Suppressor macrophage treated with lipopolysaccharide for 1 hour (primary cell): ENCODE measurements around the gene CLIC1.
"Not testable (repeated sequence)": the region's sequence is repeated elsewhere in the genome, so short reads cannot be mapped to it uniquely, and the experiment has no call there.

Source experiments
- DNase-seq, 3 donors: peaks; one replicate each; pipeline ENCODE4 v3.0.0-alpha.2; 2020 to 2022

Gene CLIC1

DNA sequence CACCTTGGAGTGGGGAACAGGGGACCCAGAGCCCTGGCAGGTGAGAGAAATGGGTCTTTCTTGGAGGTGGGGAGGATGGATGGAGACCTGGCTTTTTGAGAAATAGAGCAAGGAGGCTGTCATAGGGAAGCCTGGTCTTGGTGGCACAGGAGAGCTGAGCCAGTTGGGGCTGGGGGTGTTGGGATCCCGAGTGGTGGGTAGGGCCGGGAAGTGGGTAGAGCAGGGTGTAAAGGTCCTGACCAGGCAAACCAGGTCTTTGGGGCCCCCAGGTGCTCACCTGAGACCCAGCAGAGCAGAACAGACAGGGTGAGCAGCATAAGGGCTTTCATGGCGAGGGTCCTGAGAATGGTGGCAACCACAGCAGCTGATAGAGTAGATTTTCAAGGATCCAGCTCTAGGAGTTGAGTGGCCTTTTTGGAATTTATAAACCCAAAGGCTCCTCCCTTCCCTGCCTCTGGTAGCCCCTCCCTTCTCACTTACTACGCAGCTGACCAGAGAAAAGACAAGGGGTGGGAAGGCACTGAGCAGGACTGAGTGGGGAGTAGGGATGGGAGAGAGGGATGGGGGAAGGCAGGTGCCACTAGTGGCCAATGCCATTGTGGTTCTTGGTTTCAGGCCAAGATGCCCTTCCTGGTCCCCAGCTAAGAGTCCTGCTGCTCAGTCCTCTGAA lies 14.8 kb downstream of the CLIC1 start, which contains the start of gene LY6G6C:
LY6G6C (minus strand) TSS at position 396 of the 670 bp plus-strand sequence; CDS start at position 329, 67 bp downstream.
- no peak for DNase-seq

DNA sequence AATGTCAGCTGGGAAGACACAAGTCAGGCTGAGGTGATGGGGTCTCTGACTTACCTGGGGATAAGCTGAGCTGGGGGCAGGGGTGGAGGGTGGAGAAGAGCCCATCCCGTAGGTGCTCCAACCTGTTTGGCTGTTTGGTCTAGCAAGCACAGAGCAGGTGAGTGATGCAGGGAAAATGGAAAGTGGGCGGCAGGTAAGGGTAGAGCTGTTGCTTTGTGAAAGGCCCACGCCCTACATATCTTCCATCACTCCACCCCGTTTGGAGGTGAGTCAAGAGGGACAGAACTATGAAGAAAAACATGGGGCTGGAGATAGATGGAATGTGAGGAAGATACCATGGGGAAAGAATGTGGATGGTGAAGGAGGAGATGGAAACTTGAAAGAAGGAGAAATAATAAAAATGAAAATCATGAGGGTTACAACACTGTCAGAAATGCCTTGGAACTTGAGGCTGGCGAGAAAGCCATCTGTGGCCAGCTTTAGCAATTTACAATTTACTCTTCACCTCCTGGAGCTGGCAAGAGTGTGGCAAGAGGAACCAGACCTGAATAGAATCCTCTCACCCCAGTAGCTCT lies 16.0 kb downstream of the CLIC1 start:
- no peak for DNase-seq

DNA sequence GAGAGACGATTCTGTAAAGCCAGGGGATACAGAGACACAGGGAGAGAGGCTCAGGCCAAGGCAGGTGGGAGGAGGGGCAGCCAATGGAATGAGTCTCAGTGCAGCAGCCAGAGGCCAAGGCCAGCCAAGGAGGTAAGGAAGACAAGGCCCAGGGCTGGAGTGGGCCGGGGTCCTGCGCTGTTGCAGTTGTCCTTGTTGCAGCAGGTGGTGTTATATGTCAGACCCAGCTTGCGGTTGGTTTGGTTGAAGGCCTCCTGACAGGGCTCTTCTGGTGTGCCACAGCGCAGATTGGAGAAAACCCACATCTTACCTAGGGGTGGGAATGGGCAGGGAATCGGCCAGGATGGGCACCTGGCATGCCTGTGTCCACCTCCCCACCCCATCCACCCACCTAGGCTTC lies 17.3 kb downstream of the CLIC1 start:
- DNase-seq, result no peak

DNA sequence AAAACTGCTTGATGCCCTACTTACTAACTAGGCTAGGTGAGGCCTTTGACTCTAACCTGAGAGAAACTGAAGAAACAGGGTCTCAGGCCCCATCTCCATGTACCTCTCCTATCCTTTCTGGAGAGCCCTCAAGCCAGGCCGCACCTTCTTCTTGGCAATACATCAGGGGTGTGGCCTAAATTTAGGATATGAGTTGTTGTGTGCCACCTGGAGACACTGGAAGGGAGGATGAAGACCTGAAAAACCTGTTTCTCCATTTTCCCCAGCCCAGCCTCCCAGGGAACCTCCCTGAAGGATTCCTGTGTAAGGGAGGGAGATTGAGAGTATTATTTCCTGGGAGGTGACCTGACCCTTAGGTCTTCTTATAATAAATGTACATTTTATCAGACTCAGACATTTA lies 18.1 kb downstream of the CLIC1 start:
- no peak for DNase-seq

DNA sequence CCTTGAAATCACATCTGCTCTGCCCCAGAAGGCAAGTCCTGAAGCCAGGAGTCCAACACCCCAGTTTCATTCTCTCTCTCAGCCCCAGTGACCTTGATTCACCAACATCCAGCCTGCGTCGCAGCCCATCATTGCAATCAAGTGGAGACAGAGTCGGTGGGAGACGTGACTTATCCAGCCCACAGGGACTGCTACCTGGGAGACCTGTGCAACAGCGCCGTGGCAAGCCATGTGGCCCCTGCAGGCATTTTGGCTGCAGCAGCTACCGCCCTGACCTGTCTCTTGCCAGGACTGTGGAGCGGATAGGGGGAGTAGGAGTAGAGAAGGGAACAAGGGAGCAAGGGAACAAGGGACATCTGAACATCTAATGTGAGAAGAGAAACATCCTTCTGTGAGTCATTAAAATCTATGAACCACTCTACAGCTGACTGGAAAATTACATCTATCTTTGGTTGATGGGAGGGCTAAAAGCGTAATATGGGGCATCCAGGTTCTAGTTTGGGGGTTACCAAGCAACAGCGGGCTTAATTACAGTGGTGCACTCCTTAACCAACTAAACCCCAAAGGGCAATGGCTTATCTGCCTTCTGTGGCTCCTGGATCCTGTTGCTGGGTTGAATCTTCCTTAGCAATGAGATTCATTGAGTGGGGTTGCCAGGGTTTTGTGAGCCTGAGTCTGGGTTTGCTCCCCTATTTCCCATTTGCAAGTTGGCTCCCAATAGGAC lies 18.7 kb downstream of the CLIC1 start:
- DNase-seq, result no peak

DNA sequence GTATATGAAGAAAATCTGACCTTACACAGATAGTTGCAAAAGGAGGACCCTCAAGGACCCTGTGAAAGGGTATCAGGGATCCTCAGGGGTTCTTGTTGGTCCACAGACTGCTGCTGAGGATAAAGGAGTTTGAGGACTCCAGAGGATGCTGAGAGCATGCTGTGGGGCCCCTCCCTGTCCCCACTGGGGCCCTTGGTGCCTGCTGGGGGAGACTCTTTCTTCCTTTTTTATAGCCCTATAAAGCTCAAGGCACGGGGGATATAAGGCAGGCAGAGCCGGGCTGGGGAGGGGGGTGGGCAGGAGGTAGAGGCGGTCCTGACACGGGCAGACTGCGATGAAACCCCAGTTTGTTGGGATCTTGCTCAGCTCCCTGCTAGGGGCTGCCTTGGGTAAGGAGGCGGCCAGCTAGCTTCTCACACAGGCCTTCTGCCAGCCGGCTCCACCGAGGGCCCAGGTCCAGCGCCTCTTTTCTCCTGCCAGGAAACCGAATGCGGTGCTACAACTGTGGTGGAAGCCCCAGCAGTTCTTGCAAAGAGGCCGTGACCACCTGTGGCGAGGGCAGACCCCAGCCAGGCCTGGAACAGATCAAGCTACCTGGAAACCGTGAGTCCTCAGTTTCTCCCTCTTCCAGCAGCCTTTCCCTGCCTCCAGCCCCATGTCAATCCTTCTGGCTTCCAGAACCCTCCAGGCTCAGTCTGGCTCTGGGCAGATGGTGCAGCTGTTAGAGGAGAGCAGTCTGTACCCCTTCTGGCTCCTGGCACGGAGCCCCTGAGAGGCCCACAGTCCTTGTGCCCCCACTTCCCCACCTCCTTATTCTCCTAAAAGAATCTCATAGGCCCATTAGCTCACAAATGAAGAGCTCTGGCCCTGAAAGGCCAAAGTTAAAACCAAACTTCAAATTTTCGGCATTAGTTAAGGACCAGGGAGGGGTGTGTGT lies 21.0 kb downstream of the CLIC1 start, which contains the start of gene LY6G6D:
LY6G6D (plus strand) TSS at position 327 of the 937 bp plus-strand sequence; CDS start at position 335, 8 bp downstream.
- DNase-seq, result no peak

DNA sequence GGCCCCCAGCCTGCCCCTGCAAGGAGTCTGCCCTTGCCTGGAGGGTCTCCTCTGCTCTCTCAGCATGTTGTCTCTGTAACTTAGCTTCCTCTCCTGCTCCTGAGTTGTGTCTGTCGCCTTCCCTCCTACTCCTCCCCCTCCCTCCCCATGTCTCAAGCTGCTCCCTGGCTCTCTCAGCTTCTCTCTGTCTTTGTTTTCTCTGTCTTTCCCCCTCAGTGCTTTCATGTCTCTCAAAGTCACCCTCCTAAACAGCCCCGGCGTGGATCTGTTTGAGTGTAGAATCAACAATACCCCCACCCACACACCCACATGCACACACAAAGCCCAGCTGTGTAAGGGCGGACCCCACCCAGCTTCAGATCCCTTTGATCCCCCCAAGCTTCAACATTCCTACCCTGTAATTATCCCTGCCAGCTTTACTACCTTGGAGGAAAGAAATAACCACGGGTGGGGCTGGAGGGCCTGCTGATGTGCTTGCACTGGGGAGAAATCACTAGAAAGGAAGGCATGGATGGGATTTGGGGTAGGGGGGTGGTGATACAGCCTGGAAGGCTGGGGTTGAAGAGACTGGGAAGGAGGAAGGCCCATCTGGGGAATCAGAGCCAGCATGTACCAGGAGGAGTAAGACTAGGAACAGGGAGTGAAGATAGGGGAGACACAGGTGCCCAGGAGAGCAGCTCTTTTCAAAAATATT lies 22.2 kb downstream of the CLIC1 start:
- peak in 1 of 3 donors; percentile 19 for DNase-seq

DNA sequence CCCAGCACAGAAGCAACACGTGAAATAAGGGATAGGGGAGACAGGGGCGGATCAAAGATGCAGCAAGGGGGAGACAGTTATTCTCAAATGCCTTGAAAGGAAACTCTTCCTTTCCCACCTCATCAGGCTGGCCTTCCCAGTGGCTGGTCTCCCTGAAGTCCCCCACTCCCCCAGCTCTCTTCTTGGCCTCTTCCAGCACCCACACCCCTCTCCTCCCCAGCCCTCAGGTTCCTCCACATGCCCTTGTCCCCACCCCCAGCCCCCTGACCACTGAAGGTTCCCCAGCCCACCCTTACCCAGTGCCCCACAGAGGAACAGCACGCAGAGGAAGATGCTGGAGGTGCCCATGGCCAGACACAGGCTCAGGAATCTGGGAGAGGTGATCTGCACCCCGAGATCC lies 22.9 kb downstream of the CLIC1 start:
- DNase-seq, result no peak

DNA sequence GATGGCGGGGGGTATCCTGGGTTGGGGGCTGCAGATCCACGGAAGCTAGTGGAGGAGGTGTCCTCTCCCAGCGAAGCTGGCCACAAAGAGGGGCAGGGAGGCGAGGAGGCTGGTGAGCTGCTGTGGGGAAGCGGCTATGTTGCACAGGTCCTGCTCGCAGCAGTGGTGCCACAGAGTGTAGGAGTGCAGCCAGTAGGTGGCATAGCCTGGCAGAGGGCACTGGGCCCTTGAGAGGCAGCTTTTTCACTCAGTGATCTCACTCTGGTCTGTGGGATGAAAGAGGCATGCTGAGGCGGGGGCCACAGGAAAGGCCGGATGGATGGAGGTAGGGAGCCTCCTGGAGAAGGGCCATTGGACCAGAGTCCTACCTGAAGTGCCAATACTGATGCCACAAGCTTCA lies 24.0 kb downstream of the CLIC1 start:
- DNase-seq, result peak; percentile 41 to 53 (median 45)

DNA sequence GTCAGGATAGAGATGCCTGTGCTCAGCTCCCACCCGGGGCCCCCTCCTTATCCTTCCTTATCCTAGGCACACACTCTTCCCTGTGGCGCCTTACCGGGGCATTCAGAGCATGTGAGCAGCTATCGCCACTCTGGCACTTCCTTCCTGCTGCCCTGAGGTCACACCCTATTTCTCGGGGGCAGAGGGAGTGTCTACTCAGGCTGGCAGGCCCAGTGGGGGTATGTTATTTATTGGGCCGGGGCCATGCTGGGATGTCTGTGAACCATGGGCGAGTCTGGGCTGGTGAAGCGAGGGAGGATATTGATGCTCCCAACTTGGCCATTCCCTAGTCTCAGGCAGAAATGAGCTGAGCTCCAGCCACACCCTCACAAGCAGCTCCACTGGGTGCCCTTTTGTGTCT lies 25.1 kb downstream of the CLIC1 start:
- peak; percentile 34 to 46 (median 36) for DNase-seq

DNA sequence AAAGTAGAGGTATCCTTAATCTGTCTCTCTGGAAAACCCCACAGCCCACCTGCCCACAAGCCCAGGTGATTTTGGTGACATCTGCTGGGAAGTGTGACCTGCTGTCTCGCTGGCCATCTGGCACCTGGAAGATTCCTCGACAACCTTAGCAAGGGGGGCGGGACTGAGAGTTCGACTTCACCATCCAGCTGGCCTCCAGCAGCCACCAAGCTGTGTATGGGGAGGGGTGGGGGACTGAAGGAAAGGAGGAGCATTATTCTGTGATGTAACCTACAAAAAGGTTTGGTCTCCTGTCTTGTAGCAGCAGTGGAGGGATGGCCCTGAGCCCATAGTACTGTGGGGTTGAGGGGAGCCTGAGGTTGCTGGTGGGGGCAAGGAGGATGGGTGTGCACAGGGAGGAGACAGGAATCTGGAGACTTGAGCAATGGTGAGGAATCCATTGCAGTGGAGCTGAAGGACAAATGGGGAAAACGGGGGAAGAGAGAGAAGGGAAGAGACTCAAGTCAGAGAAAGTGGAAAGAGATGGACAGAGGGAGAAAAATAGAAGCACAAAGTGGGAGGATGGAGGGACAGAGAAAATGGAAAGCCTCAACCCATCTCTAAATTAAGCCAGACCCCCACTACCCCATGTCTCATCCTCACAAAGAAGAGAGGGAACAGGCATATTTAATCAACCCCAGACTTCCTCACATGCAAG lies 25.7 kb downstream of the CLIC1 start:
- DNase-seq, result no peak

DNA sequence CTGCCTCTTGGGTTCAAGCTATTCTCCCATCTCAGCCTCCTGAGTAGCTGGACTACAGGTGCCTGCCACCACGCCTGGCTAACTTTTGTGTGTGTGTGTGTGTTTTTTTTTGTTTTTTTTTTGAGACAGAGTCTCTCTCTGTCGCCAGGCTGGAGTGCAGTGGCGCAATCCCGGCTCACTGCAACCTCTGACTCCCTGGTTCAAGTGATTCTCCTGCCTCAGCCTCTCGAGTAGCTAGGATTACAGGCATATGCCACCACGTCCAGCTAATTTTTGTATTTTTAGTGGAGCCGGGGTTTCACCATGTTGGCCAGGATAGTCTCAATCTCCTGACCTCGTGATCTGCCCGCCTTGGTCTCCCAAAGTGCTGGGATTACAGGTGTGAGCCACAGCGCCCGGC lies 27.2 kb downstream of the CLIC1 start:
- not testable (repeated sequence) for DNase-seq

DNA sequence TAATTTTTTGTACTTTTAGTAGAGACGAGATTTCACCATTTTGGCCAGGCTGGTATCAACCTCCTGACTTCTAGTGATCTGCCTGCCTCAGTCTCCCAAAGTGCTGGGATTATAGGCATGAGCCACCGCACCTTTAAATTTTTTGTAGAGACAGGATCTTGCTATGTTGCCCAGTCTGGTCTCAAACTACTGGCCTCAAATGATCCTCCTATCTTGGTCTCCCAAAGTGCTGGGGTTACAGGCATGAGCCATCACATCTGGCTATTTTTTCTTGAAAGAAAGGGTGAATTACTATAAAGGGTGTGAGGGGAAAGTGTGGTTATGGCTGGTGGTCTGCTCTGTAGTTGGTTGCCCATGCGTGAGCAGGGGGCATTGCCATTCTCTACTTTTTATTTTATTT lies 28.1 kb downstream of the CLIC1 start:
- DNase-seq, result no peak

DNA sequence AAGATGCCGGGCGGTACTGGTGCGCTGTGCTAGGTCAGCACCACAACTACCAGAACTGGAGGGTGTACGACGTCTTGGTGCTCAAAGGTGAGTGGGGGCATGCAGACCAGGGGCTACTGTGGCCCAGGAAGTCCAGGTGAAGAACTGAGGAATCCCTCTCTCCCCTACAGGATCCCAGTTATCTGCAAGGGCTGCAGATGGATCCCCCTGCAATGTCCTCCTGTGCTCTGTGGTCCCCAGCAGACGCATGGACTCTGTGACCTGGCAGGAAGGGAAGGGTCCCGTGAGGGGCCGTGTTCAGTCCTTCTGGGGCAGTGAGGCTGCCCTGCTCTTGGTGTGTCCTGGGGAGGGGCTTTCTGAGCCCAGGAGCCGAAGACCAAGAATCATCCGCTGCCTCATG lies 28.6 kb downstream of the CLIC1 start:
- no peak for DNase-seq

DNA sequence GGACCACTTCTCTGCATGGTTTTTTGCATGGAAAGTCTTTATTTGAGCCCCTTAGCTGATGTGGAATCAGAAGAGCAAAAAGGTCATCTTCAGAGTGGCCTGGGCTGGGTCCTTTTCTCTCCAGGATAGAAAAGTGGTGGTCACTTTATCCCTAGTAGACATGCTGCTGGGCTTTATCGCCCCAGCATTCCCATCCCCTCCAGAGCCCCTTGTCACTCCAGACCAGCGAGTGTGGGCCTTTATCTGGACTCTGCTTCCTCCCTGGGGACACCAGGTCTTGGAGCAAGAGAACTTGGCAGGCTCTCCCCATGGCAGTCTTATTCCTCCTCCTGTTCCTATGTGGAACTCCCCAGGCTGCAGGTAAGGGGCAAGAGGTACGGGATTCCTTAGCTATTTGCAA lies 29.7 kb downstream of the CLIC1 start, which contains the start of gene LY6G6F:
LY6G6F (plus strand) TSS at position 268 of the 400 bp plus-strand sequence; CDS start at position 309, 41 bp downstream.
- DNase-seq, result no peak

DNA sequence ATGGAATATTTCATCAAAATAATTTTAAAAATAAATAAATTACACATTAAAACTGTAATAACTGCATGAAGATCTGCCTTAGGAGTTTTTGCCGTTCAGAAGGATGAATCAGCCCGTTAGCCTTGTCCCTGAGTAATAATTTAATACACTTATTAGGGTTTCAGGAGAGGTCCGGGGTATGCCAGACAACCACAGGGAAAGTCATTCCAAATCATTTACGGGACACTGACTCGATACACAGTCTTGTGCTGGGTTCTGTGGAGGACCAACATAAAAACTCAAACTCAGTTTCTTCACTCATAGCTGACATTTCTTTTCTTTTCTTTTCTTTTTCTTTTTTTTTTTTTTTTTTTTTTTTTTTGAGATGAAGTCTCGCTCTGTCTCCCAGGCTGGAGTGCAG lies 30.4 kb downstream of the CLIC1 start:
- no peak for DNase-seq

DNA sequence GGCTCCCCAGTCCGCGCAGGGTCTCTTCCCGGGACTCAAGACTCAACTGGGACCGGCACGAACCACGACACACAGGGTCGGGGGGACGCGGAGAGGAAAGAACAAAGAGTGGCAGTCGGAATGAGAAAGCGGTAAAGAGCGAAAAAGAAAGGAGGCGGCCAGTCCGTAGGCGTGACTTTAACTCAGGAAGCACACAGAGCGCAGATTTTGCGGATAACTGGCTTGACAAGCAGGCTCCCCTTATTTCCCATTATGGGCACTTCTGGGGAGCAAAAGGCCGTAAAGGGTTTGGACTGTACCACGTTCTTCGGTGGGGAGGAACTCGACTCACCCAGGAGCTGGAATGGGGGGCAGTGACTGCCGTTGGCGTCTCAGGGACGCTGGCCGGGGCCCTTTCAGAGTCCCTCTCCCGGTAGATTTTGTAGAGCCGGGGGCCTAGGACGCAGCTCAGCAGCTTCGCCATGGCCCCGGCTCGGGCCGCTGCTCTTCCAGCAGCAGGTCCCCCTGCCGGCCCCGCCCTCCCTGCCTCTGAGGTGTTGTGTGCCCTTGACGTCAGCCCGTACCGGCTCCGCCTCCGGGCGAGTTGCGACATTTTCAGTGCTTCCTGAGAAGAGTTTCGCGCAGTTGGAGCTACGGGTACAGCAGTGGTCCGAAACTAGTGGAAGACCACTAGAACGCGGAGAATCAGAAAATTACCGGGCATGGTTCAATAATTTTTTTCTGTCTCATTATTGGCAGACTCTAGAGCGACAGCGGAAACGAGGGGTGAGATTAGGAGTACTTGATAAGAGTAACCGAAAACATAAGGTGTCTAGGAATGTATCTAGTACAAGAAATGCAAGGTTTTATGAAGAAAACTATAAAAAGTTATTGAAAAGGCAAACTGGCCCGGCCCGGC lies 33.3 kb downstream of the CLIC1 start, which contains the start of gene ABHD16A:
ABHD16A (minus strand) TSS at position 506 of the 898 bp plus-strand sequence; CDS start at position 463, 43 bp downstream.
- DNase-seq, result peak; percentile 99

DNA sequence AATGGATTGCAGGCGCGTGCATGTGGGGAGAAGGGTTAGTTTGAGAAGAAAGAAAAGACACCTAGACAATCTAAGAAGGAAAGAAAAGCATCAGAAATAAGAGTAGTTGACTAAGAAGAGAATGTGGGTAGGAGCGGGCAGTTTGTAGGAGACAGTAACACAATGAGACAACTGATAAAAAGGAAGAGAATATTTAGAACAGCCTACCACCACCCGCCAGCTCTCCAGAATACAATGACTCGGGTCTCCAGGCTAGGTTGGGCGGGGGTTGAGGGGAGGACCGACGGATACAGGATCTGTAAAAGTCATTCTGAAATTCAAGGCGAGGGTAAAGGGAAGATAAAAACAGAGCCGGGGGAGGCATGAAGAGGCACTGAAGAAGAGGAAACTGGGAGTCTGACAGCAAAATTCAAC lies 33.9 kb downstream of the CLIC1 start:
- DNase-seq, result no peak

DNA sequence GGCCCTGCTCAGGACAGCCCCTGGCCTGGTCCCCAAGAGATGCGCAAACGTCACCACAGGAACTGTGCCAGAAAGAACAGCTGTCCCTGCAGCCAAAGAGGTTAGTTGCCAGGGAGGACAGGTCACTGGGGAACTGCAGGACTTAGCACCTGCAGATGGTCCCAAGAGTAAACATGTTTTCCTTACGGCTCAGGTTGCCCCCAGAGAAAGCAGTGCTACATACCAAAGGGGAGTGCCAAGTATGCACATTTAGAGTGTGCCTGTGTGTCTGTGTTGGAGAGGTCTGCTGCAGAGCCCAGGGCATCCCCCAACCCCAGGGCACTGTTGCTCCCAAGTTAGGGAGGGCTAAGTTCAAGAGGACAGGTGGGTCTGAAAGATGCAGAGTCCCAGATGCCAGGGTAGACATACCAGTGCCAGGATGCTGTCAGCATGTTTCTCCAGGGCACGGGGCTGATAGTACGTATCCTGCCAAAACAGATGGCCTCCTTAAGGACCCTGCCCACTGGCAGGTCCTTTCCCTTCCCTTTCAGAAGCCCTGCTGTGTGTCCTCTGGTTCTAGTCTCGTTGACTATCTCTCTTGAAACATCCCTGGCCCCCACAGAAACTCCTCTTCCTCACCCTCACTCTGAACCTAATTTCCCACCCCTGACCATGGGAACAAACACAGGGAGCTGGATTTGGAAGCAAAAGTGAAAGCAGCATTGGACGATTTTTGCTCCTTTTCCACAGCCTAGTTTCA lies 34.5 kb downstream of the CLIC1 start:
- peak; percentile 25 to 46 (median 42) for DNase-seq
